Stimulated activated CD4-positive, alpha-beta T cell treated with anti-CD3 and anti-CD28 coated beads, Interleukin-2, amount 100 ng/mL, for 24 hours (primary cell): ENCODE measurements around the gene CACNA2D3.

ENCODE experiments used
- DNase-seq, 2 donors: peaks; one replicate each; pipeline ENCODE4 v3.0.0-alpha.2; 2020

CACNA2D3 gene

DNA sequence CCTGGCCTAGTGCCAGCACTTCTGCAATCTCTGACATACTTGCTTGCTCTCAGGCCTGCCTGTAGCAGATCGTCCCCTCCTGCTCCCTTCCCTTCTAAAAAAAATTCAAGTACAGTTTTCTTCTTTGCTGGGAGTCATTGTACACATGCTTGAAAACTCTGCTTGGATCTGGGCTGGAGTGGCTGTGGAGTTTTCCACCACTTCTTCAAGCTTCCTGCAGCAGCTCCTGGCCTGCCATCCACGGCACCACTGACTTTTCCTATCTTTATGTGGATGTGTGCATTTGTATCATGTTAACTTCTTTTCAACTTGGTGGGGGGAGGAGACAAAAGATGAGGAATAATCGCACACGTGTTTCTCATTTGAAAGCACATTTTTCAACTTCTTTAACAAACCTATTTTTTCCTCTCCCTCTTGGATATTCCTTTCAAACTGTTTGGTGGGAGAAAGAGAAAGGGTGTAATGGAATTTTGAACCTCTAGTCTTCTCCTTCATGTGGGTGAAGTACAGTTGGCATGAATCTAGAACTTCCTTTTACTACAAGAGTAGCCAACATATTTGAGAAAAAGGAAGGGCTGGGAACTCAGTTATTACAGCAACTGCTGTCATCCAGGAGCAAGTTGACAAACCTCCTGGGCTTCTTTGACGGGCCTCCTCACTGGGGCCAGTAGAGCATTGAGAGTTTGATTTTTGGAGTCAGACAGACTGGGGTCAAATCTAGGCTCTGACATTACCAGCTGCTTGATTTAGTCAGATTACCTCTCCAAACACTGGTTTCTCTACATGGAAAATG, 866.7 kb downstream of the CACNA2D3 start:
- DNase-seq, result no peak

GRCh38 chr3:54994111-54994513, 871.8 kb downstream of the CACNA2D3 start:
- no peak for DNase-seq

- DNase-seq, result no peak
These were observed 876.8 kb downstream of the CACNA2D3 start for GRCh38 chr3:54999159-54999558.

GRCh38 chr3:54999811-55000210, 877.5 kb downstream of the CACNA2D3 start:
- DNase-seq, result no peak

GRCh38 chr3:55000546-55000945, 878.2 kb downstream of the CACNA2D3 start:
- no peak for DNase-seq

DNA sequence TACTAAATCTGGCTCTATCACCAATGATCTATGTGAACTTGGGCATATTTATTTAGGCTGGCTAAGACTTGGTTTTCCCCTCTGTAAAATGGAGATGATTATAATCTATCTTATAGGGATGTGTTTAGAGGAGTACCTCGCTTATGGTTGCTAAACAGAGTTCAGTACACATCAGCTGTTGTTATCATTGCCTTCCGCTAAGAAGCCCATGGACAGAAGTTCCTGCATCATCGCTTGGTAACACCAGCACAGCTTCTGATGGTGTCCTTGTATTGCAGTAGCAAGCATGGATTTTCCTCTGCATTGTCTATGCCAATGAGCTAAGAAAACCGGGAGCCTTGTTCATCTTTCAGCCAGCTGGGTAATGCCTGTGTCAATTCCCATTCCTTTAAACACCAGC, 878.6 kb downstream of the CACNA2D3 start:
- DNase-seq, result no peak

DNA sequence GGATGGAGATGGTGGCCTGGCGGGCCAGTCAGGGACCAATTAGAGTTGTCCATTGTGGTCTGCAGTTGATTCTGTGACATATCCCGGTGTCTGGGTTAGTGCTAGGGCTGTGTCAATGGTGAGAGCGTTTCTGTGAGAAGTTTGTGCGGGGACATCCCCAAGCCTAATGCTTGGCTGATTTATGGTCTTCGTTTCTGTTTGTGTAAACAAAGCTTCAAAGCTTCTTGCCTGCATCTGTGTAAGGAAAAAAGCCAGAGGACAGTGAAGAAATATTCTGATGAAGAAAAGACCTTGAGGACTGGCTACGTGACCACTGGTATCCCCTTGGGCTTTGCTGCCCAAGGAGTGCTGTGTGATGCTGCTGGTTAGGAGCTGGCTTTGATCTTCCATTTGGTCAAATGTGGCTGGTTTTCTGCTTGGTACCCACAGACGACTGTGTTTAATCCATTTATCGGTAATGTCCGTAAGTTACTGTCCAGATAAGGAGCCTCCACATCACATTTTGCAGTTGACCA, 880.1 kb downstream of the CACNA2D3 start:
- no peak for DNase-seq

GRCh38 chr3:55006244-55006676, 883.9 kb downstream of the CACNA2D3 start:
- DNase-seq, result no peak

DNA sequence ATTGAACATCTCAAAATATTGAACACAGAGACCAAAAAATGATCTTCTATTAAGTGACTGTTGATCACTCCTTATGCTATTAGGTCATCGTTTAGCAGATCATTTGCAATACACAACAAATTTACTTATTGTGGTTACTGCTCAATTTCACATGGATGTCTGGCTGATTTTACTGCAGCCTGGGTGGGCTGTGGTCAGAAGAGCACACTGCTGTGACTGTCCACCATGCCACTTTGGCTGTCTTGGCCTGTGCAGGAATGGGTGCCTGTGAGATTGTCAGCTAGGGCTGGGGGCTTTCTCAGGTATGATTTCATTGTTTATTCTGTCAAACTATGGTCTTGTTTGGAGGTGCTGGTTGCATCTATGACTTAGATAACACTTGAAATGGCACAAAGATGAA, 885.6 kb downstream of the CACNA2D3 start:
- no peak for DNase-seq

DNA sequence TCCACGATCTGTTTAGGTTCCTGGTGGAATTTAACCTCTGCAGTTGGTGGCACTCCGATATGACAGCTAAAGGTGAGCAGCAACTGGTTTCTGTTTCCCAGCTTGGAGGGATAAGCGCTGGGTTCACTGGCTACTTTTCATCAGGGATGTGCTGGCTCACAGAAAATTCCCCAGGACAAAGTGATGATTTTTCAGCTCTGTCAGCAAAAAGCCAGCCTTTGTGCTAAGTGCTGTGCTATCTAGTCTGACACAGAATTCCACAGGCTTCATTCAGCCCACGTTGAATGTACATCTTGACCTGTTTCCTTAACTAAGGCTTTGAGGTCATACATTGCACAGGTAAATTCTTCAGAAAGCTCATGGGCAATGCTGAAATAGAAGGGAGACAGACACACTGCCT, 887.0 kb downstream of the CACNA2D3 start:
- no peak for DNase-seq

DNA sequence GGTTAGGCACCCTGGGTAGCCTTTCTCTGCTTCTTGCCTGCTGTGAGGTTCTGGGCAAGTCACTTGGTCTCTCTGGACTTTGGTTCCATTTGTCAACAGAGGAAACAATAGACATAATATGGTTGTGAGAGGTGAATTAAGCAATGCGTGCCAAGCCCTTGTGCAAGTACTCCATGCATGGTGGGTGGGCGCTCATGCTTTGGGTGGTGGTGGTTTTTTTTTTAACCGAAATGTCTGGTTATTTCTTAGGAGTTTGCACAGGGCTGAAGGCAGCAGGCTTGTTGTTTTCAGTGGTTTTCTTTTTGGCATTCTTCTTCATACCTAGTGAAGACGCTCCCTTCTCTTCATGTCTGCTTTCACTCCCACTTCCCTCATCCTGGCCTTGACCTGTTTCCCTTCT, 889.7 kb downstream of the CACNA2D3 start:
- DNase-seq, result no peak

DNA sequence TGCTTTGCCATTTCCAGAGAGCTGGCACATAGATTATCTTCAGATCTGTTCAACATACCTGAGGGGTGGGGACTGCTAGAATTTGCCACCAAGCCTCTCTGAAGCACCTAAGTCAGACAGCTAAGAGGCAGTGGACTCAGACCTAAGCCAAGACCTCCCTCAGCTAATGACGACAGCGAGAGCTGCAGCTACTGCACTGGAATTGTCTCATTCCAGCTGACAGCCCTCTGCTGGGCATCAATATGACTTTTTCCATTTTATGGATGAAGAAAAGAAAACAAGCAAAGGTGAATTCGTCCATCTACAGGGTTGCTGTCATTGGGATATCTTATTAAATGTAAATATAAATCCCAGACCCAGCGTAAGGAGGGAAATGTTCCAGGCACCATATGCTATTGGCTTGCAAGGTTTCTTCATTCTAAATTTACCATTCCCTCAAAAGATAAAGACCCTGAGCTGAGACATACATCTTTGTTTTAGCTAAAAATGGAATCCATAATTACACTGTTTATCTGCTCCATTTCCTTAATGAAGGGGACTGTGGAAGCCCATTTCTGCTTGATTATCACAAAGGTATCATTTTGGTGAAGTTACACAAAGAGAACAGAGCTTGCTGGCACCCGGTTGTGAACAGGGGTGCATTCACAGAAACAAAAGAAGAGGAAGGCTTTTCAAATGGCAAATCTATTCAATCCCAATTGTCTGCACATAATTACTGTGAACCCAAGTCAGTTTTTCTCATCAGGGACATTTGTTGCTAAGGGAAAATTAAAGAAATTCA, 891.0 kb downstream of the CACNA2D3 start:
- no peak for DNase-seq

DNA sequence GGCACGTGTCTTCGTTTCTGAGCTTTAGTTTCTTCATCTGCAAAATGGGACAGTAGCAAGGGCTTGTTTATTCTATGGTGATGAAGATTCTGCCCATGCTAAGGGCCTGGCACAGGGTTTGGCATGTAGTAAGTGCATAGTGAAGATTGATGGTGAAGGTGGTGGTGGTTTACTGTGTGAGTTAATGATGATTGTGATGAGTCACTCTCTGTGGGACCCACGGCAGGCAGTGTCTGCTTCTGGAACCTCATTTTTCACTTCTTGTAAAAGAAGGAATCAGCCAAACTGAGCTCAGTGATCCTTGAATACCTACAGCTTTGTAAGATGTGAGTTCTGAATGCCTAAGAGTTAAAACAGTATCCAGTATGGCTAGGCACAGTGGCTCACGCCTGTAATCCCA, 891.7 kb downstream of the CACNA2D3 start:
- DNase-seq, result no peak

GRCh38 chr3:55014906-55015305, 892.6 kb downstream of the CACNA2D3 start:
- no peak for DNase-seq

DNA sequence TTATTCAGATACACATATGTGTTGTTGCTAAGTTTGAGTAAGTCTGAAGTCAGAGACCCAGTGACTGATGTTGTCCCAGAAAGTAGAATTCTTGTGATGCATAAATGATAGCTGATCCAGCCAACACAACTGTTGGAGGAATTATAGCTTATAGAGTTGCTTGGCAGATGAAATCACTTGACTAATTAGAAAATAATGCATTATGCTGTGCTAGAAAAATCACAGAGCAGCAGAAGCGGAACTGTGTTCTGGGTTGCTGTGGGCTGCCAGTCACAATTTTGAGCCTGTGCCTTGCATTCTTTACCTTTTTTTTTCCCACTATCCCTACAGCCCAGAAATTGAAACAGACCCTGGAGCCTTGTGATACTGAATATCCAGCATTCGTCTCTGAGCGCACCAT, 895.5 kb downstream of the CACNA2D3 start:
- DNase-seq, result no peak

DNA sequence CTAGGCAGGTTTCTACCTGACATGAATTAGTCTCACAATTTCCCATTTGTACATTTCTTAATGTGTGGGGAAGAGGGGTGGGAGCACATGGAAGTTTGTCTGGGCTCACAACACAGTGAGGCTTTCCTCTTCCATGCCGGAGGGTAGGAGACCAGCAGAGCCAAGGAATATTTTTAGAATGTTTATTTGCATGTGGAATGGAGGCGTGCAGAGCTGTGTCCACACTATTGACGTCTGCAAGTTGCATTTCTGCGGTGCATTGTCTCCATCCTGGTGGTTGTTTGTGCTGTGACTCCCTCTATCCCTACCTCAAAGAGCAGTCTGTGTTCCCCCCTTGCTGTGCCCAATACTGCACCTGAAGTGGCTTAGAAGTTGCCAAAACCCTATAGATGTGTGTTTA, 908.6 kb downstream of the CACNA2D3 start:
- no peak for DNase-seq

DNA sequence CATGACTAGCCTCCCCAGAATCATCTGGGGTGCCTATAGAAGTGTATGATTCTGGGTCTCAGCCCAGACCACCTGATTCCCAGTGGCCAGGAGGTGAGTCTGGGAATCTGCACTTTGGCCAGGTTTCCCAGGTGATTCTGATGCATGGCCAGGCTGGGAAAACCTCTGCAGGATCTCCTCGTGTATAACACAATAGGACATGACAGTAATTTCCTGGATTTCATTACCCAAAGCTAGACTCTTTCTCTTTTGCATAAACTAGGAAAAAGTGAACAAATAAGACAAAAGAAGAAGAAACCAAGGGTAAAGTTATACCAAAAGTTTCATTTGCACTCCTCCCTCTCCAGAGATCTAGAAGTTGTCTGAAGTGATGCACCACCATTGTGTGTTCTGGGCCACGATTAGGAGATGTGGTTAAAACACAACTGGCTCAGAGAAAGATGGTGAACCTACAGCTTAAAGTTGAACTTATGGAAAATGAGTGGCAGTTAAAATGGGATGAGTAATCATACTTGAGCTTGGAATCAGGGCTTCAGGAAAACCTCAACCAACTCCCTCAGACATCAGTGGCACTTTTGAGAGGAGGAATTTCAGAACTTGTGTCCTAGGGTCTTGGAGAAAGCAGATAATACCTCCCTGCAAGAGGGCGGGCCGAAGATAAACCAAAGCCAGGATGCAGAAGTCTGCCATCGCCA, 914.7 kb downstream of the CACNA2D3 start:
- DNase-seq, result no peak

- no peak for DNase-seq
These were observed 920.2 kb downstream of the CACNA2D3 start for GRCh38 chr3:55042591-55042990.

DNA sequence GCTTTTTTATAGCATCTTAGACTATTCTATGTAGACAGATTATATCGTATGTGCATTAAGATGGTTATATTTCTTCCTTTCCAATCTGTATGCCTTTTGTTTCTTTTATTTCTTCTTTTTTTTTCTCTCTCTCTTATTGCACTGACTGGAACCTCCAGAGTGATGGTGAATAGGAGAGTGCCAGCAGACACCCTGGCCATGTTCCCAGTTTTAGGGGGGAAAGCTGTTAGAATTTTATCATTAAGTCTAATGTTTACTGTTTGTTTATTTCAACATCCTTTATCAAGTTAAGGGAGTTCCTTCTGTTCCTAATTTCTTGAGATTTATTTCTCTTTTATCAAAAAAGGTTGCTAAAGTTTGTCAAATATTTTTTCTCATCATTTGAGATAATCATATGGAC, 922.1 kb downstream of the CACNA2D3 start:
- DNase-seq, result no peak

DNA sequence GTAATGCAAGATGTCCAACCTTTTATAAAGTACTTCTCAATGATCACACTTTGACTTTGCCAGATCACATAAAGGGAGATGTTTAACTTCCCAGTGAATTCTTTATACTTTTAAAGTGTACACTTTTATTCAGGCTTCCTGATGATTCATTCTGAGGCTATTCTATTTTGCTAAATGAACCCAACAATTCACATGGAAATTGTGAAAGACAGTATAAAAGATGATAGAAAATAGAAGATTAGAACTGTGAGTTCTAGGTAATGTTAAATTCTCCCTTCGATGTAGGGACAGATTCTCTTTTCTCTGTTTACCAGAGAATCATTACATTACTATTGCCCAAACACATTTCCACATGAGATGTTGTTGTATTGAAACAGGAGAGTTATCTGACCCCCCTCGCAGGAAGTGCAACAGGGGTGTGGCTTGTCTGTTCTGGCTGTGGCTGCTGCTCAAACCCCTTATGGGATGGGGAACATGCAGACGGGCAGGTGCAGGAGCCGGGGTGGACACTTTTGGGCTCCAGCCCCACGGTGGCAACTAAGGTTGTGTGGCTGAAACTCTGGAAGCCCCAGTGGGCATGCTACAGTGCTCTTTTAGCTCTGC, 936.8 kb downstream of the CACNA2D3 start:
- DNase-seq, result no peak

DNA sequence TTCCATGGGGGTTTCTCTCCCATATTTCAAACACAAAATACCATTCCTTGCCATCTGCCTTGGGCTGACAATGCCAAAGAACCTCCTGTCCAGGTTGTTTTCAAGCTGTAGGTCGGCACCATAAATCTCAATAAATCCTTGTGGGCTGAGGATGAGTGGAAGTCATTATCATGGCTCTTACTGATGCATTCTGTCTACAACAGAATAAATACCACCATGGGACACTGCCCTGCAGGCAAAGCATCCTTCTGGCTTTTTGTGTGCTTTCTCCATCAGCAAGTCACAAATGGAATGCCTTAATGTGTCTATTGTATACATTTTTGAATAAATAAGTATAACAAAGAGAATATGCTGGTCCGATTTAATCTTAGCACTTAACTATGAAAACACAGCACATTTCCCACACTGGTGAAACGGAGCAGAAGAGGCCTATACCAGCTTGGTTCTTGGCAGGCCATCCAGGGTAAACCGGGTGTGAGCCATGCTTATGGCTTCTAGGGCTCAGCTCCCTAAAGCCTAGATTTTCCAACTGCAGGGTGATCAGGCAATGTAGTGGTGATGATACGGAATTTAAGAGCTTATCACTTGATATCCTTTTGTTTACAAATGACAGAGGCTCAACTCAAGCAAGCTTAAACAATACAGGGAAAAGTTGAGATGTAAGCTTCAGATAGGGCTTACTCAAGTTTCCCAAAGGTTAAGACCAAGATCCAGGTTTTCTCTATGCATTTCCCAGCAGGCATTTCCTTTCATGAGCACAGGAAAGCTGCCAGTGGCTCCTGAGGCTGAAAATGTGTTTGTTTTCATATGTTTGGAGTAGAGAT, 938.8 kb downstream of the CACNA2D3 start:
- no peak for DNase-seq

DNA sequence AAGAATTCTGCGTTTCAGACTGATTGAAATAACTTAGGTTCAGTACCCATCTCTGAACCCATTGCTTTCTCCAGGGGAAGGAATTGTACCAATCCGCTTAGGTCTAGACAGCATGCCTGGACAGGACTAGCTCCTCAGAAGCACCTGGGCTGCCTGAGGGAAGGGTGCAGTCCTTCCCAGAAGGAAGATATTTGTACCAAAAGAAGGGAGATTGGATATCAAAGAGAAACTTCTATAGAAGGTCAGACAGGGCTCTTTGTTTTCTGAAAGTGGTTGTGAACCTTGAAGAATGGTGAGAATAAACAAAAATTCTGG, 939.3 kb downstream of the CACNA2D3 start:
- DNase-seq, result no peak
